WERI-Rb-1 (cell line): ENCODE data around the gene SPDYE3.
"Not testable (repeated sequence)": the region's sequence is repeated elsewhere in the genome, so short reads cannot be mapped to it uniquely, and the experiment has no call there.

Source experiments
- DNase-seq: peaks from one replicate; pipeline ENCODE4 v3.0.0-alpha.2; 2020
- H3K27ac ChIP-seq: fragments of 250-450 bp; sonication (Bioruptor Pico); 2 replicates; pipeline ENCODE4 v1.5.1; 2020; ENCODE audit warnings: mild to moderate bottlenecking, moderate library complexity
- H3K27me3 ChIP-seq: fragments of 250-450 bp; sonication (Bioruptor Pico); 2 replicates; pipeline ENCODE4 v1.5.1; 2021; ENCODE audit warnings: mild to moderate bottlenecking, low read depth, moderate library complexity; ENCODE audit not compliant: insufficient read depth, severe bottlenecking
- H3K36me3 ChIP-seq: fragments of 250-450 bp; sonication (Bioruptor Pico); 2 replicates; pipeline ENCODE4 v1.5.1; 2020; ENCODE audit warnings: mild to moderate bottlenecking, moderate library complexity
- H3K4me3 ChIP-seq: 2 replicates; pipeline ENCODE4 v1.5.1; 2011; ENCODE audit warnings: low read depth, mild to moderate bottlenecking, control low read depth, low read length
- H3K9me3 ChIP-seq: fragments of 250-450 bp; sonication (Bioruptor Pico); 2 replicates; pipeline ENCODE4 v1.5.1; 2021; ENCODE audit warnings: mild to moderate bottlenecking, moderate library complexity; ENCODE audit not compliant: severe bottlenecking

The SPDYE3 gene

GRCh38 chr7:100297852-100298631 lies 9.5 kb upstream of the SPDYE3 start:
- H3K9me3 ChIP-seq, H3K36me3 ChIP-seq, H3K27me3 ChIP-seq, H3K27ac ChIP-seq, DNase-seq, H3K4me3 ChIP-seq: not testable (repeated sequence)

GRCh38 chr7:100298632-100298895 lies 8.9 kb upstream of the SPDYE3 start:
- DNase-seq, H3K36me3 ChIP-seq, H3K27me3 ChIP-seq, H3K4me3 ChIP-seq, H3K9me3 ChIP-seq, H3K27ac ChIP-seq: not testable (repeated sequence)

GRCh38 chr7:100304526-100304925 lies 3.0 kb upstream of the SPDYE3 start:
- not testable (repeated sequence) for H3K27me3 ChIP-seq, H3K36me3 ChIP-seq, DNase-seq, H3K4me3 ChIP-seq, H3K27ac ChIP-seq, H3K9me3 ChIP-seq

- H3K27ac ChIP-seq, H3K4me3 ChIP-seq, H3K9me3 ChIP-seq, H3K27me3 ChIP-seq, H3K36me3 ChIP-seq, DNase-seq: not testable (repeated sequence)
Measured at GRCh38 chr7:100318329-100318728, 10.8 kb downstream of the SPDYE3 start.

GRCh38 chr7:100321648-100322047 lies 14.1 kb downstream of the SPDYE3 start:
- not testable (repeated sequence) for DNase-seq, H3K36me3 ChIP-seq, H3K4me3 ChIP-seq, H3K9me3 ChIP-seq, H3K27ac ChIP-seq, H3K27me3 ChIP-seq

- not testable (repeated sequence) for H3K9me3 ChIP-seq, H3K27ac ChIP-seq, H3K36me3 ChIP-seq, H3K27me3 ChIP-seq, H3K4me3 ChIP-seq, DNase-seq
Measured at GRCh38 chr7:100324194-100324593, 16.7 kb downstream of the SPDYE3 start.

GRCh38 chr7:100325671-100326070 lies 18.2 kb downstream of the SPDYE3 start:
- DNase-seq, H3K27ac ChIP-seq, H3K27me3 ChIP-seq, H3K9me3 ChIP-seq, H3K4me3 ChIP-seq, H3K36me3 ChIP-seq: not testable (repeated sequence)

- H3K27ac ChIP-seq, H3K36me3 ChIP-seq, H3K4me3 ChIP-seq: not testable (repeated sequence)
Measured at GRCh38 chr7:100326914-100327313, 19.4 kb downstream of the SPDYE3 start.

GRCh38 chr7:100335566-100336466 lies 28.3 kb downstream of the SPDYE3 start:
- DNase-seq, result peak; percentile 95
- not testable (repeated sequence) for H3K9me3 ChIP-seq, H3K36me3 ChIP-seq, H3K27me3 ChIP-seq
- peak overlapping the region; percentile 94 for H3K27ac ChIP-seq
- H3K4me3 ChIP-seq, result peak overlapping the region; percentile 57

More at GRCh38 chr7:100326914-100327313, 19.4 kb downstream of the SPDYE3 start:
- DNase-seq, H3K27me3 ChIP-seq, H3K9me3 ChIP-seq: not testable (repeated sequence)

GRCh38 chr7:100338083-100338696 lies 30.7 kb downstream of the SPDYE3 start:
- H3K27me3 ChIP-seq, H3K36me3 ChIP-seq, H3K9me3 ChIP-seq, DNase-seq, H3K27ac ChIP-seq, H3K4me3 ChIP-seq: not testable (repeated sequence)

- H3K4me3 ChIP-seq, H3K9me3 ChIP-seq, H3K27ac ChIP-seq, DNase-seq, H3K27me3 ChIP-seq: not testable (repeated sequence)
- H3K36me3 ChIP-seq, result peaks cover 11% of the 10 kb centered on the region
Measured at GRCh38 chr7:100341286-100341685, 33.8 kb downstream of the SPDYE3 start.
